ENCODE data around the gene COBL. TPM values are rescaled to one million over a fixed set of nuclear protein-coding genes. Genes with fewer than 3 reads are reported as not detected.

COBL gene
- total RNA-seq, 1 experiment from 2014 or later = 52.3 TPM

- no peak overlapping the region; a peak in 1 of 7 replicates for H3K27ac Mint-ChIP-seq
- H3K9ac ChIP-seq (ENCODE audit: extremely low read depth, insufficient read length, low read length) = no peak overlapping the region
Measured at GRCh38 chr7:51198654-51199053, 118.0 kb downstream of the COBL start.

More at GRCh38 chr7:51198654-51199053, 118.0 kb downstream of the COBL start:
- Histone ChIP-seq H3K23ac (ENCODE audit: insufficient read length, low read depth, low read length) (no peak overlapping the region), H3K4ac (ENCODE audit: low read depth, low read length) (no peak overlapping the region), H2BK12ac (ENCODE audit: insufficient read length, low read depth, low read length) (no peak overlapping the region), H2BK15ac (ENCODE audit: low read depth, low read length) (no peak overlapping the region), H2BK20ac (ENCODE audit: low read depth, low read length, poor library complexity, severe bottlenecking) (no peak overlapping the region), H3K4me2 (ENCODE audit: insufficient read depth, insufficient read length, low read length) (no peak overlapping the region), H3K56ac (ENCODE audit: insufficient read length, low read depth, low read length) (no peak overlapping the region), H4K91ac (ENCODE audit: insufficient read length, low read depth, low read length) (no peak overlapping the region), H3K79me1 (ENCODE audit: insufficient read depth, low read depth, low read length, poor library complexity, severe bottlenecking) (no peaks in the 10 kb centered on the region), H2AFZ (ENCODE audit: low read length) (no peak overlapping the region), H2BK120ac (ENCODE audit: low read depth, low read length, poor library complexity, severe bottlenecking) (no peak overlapping the region), H3K14ac (ENCODE audit: insufficient read depth, low read length) (no peak overlapping the region), H4K8ac (replicated peaks; ENCODE audit: insufficient read length, low read depth, low read length) (no peak overlapping the region), H3K27ac (ENCODE audit: insufficient read length, low read depth, low read length) (no peak overlapping the region), H3K79me2 (ENCODE audit: insufficient read depth, low read length) (no peaks in the 10 kb centered on the region), H3K18ac (ENCODE audit: insufficient read length, low read depth, low read length) (no peak overlapping the region), H2AK5ac (ENCODE audit: insufficient read length, low read length) (no peak overlapping the region), H3T11ph (ENCODE audit: low read length) (no peak overlapping the region), H3K4me1 (ENCODE audit: insufficient read depth, low read length) (no peaks in the 10 kb centered on the region), H3K27me3 (ENCODE audit: insufficient read depth, low read length) (no peaks in the 10 kb centered on the region), H4K20me1 (ENCODE audit: control insufficient read depth, insufficient read depth, insufficient read length) (no peaks in the 10 kb centered on the region), H3K23me2 (ENCODE audit: insufficient read length, low read depth, low read length, poor library complexity, severe bottlenecking) (no peaks in the 10 kb centered on the region), H4K5ac (ENCODE audit: insufficient read length, low read depth, low read length) (no peak overlapping the region), H2BK5ac (ENCODE audit: insufficient read length, low read length) (no peak overlapping the region), H3K9me3 (ENCODE audit: control insufficient read depth, low read depth, low read length) (no peaks in the 10 kb centered on the region)
- no peak for DNase-seq
- Mint-ChIP-seq H3K4me3 (no peak overlapping the region), H3K27me3 (ENCODE audit: low read depth) (no peaks in the 10 kb centered on the region), H3K36me3 (ENCODE audit: insufficient read depth in 1 of 3, low read depth in 3 of 3) (peaks cover 0 to 15% (median 0%) of the 10 kb centered on the region in 3 experiments; a peak in 6 of 7 replicates), H3K9me3 (peaks cover 3 to 8% of the 10 kb centered on the region in 2 experiments; a peak in 4 of 5 replicates), H3K4me1 (no peaks in the 10 kb centered on the region)
- TF ChIP-seq CTCF (conservative IDR thresholded peaks at IDR 0.05) = no peak
- WGBS (ENCODE audit: extremely low coverage, insufficient read length, low lambda C conversion rate) = no CpG with 5 or more reads among the region's 1 CpG

Data from H9 (cell line).